ENCODE results near the gene FHIP2A.
"Not testable (repeated sequence)": the region's sequence is repeated elsewhere in the genome, so short reads cannot be mapped to it uniquely, and the experiment has no call there.

Gene FHIP2A

DNA sequence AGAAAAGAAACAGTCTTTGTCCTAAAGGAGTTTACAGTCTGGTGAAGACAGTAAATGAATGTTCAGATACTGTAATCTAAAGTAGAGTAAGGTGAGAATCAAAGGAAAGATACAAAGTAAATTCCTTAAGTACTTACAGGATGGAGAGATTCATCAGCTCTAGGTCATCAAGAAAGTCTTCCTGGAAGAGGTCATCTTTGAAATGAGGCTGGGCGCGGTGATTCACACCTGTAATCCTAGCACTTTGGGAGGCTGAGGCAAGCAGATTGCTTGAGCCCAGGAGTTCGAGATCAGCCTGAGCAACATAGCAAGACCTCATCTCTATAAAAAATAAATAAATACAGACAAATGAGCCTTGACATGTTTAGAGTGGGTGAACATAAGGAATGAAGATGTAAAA, 18.3 kb downstream of the FHIP2A start:
- H3K9me3 ChIP-seq (ENCODE audit: control insufficient read depth, insufficient read depth, low read depth, low read length): no peaks in the 10 kb centered on the region
- no peaks in the 10 kb centered on the region for H3K4me1 ChIP-seq (ENCODE audit: control insufficient read depth, insufficient read depth, low read length)
- H3K27ac ChIP-seq (ENCODE audit: low read depth, low read length): no peak overlapping the region
- no peak overlapping the region for H3K4me3 ChIP-seq (ENCODE audit: low read depth, low read length)
- H3K9ac ChIP-seq (ENCODE audit: low read length): no peak overlapping the region
- no peaks in the 10 kb centered on the region for H3K27me3 ChIP-seq (ENCODE audit: control insufficient read depth, insufficient read depth, low read length)
- peaks cover 63% of the 10 kb centered on the region for H3K36me3 ChIP-seq (ENCODE audit: control insufficient read depth, insufficient read depth, low read length)

DNA sequence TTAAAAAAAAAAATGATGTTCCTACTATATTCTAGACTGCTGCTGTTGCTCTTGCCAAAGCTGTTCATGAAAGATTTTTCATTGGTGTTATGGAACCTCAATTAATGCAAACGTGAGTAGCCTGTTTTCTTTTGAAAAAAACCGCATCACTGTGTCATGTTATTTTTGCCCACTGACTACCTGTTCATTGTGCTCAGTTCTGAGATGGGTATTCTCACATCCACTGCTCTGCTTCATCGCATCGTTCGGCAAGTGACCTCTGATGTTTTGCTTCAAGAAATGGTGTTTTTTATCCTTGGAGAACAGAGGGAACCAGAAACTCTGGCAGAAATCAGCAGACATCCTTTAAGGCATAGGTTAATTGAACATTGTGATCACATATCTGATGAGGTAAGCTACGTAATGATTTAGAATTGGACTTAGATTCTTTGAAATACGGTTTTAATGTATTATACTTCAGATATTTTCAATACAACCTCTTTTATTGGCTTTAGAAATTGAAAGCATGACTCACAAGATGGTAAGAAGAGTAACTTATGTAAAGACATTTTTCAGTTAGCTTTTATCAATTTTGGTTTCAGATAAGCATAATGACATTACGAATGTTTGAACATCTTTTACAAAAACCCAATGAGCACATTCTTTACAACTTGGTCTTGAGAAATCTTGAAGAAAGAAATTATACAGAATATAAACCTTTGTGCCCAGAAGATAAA, 24.6 kb downstream of the FHIP2A start:
- H3K9ac ChIP-seq (ENCODE audit: low read length): no peak overlapping the region
- peaks cover 79% of the 10 kb centered on the region for H3K36me3 ChIP-seq (ENCODE audit: control insufficient read depth, insufficient read depth, low read length)

DNA sequence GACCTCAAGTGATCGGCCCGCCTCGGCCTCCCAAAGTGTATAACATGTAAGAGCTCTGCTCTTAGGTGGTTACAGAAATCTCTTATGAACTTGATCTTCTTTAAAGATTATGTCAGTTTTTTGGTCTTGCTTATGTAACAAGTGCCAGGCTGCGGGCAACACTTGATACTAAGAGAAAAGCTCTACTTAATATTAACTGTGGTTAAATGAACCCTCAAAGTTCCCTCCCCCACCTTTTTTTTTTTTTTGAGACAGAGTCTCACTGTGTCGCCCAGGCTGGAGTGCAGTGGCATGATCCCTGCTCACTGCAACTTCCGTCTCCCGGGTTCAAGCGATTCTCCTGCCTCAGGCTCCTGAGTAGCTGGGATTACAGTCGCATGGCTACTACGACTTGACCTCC, 25.9 kb downstream of the FHIP2A start:
- peaks cover 82% of the 10 kb centered on the region for H3K36me3 ChIP-seq (ENCODE audit: control insufficient read depth, insufficient read depth, low read length)
- H3K27me3 ChIP-seq (ENCODE audit: control insufficient read depth, insufficient read depth, low read length); H3K9ac ChIP-seq (ENCODE audit: low read length); H3K9me3 ChIP-seq (ENCODE audit: control insufficient read depth, insufficient read depth, low read depth, low read length); H3K4me1 ChIP-seq (ENCODE audit: control insufficient read depth, insufficient read depth, low read length); H3K4me3 ChIP-seq (ENCODE audit: low read depth, low read length); H3K27ac ChIP-seq (ENCODE audit: low read depth, low read length): not testable (repeated sequence)

More for the DNA sequence above, 24.6 kb downstream of the FHIP2A start:
- Histone ChIP-seq H3K9me3 (ENCODE audit: control insufficient read depth, insufficient read depth, low read depth, low read length) (no peaks in the 10 kb centered on the region), H3K27me3 (ENCODE audit: control insufficient read depth, insufficient read depth, low read length) (no peaks in the 10 kb centered on the region), H3K4me3 (ENCODE audit: low read depth, low read length) (no peak overlapping the region), H3K4me1 (ENCODE audit: control insufficient read depth, insufficient read depth, low read length) (no peaks in the 10 kb centered on the region), H3K27ac (ENCODE audit: low read depth, low read length) (no peak overlapping the region)

DNA sequence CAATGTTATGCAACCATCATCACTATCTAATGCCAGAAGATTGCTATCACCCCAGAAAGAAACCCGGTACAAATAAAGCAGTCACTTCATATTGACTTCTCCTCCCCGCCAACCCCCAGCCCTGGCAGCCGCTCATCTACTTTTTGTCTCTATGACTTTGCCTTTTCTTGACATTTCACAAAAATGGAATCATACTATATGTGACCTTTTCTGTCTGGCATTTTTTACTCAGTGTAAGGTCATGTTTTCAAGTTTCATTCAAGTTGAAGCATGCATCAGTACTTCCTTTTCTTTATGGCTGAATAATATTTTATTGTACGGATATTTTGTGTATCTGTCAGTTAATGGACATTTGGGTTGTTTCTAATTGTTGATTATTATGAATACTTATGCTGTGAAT, 28.1 kb downstream of the FHIP2A start:
- no peaks in the 10 kb centered on the region for H3K9me3 ChIP-seq (ENCODE audit: control insufficient read depth, insufficient read depth, low read depth, low read length)
- H3K36me3 ChIP-seq (ENCODE audit: control insufficient read depth, insufficient read depth, low read length): peaks cover 71% of the 10 kb centered on the region
- no peaks in the 10 kb centered on the region for H3K27me3 ChIP-seq (ENCODE audit: control insufficient read depth, insufficient read depth, low read length)

DNA sequence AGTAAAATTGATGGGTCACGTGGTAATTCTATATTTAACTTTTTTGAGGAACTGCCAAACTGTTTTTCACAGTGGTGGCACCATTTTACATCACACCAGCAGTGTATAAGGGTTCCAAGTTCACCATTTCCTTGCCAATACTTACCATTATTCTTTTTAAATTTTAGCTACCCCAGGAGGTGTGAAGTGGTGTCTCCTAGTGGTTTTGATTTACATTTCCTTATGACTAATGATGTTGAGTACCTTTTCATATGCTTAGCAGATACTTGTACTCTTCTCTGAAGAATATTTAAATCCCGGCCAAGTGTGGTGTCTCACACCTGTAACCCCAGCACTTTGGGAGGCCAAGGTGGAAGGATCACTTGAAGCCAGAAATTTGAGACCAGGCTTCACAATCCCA, 28.5 kb downstream of the FHIP2A start:
- H3K27me3 ChIP-seq (ENCODE audit: control insufficient read depth, insufficient read depth, low read length): no peaks in the 10 kb centered on the region
- H3K27ac ChIP-seq (ENCODE audit: low read depth, low read length): no peak overlapping the region
- no peaks in the 10 kb centered on the region for H3K4me1 ChIP-seq (ENCODE audit: control insufficient read depth, insufficient read depth, low read length)
- H3K9me3 ChIP-seq (ENCODE audit: control insufficient read depth, insufficient read depth, low read depth, low read length): no peaks in the 10 kb centered on the region
- no peak overlapping the region for H3K4me3 ChIP-seq (ENCODE audit: low read depth, low read length)
- peaks cover 72% of the 10 kb centered on the region for H3K36me3 ChIP-seq (ENCODE audit: control insufficient read depth, insufficient read depth, low read length)
- H3K9ac ChIP-seq (ENCODE audit: low read length): no peak overlapping the region

More for the DNA sequence above, 28.1 kb downstream of the FHIP2A start:
- Histone ChIP-seq H3K27ac (ENCODE audit: low read depth, low read length) (no peak overlapping the region), H3K4me1 (ENCODE audit: control insufficient read depth, insufficient read depth, low read length) (no peaks in the 10 kb centered on the region), H3K9ac (ENCODE audit: low read length) (no peak overlapping the region), H3K4me3 (ENCODE audit: low read depth, low read length) (no peak overlapping the region)

DNA sequence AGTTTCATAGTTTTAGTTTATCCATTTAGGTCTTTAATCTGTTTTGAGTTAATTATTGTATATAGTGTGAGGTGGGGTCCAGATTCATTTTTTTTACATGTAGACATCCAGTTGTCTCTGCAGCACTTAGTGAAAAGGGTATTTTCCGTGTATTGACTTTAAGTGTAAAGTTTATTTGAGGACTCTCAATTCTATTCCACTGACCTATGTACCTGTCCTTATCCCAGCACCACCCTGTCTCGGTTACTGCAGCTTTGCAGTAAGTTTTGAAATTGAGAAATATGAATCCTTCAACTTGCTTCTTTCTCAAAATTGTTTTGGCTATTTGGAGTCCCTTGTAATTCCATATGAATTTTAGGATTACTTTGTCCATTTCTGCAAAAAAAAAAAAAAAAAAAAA, 29.8 kb downstream of the FHIP2A start:
- H3K4me3 ChIP-seq (ENCODE audit: low read depth, low read length): no peak overlapping the region
- H3K36me3 ChIP-seq (ENCODE audit: control insufficient read depth, insufficient read depth, low read length): peaks cover 71% of the 10 kb centered on the region
- no peaks in the 10 kb centered on the region for H3K27me3 ChIP-seq (ENCODE audit: control insufficient read depth, insufficient read depth, low read length)
- no peaks in the 10 kb centered on the region for H3K9me3 ChIP-seq (ENCODE audit: control insufficient read depth, insufficient read depth, low read depth, low read length)
- no peak overlapping the region for H3K27ac ChIP-seq (ENCODE audit: low read depth, low read length)
- H3K4me1 ChIP-seq (ENCODE audit: control insufficient read depth, insufficient read depth, low read length): no peaks in the 10 kb centered on the region
- no peak overlapping the region for H3K9ac ChIP-seq (ENCODE audit: low read length)

DNA sequence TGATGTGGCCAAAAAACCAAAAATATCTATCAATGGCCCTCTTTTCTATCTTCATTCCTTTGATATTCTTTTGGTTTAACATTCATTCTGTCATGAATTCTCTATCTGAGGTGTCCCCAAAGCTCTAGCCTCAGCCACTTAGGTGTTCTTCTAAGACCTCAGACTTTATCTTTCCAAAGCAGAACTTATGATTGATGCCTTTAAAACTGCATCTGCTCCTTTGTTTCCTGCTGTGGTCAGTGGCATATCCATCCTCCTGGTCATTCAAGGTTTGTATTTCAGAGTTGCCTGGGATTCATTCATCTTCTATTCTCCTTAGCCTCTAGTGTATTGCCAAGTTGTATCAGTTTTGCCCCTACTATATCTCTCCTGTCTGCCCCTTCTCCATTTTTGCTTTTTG, 30.6 kb downstream of the FHIP2A start:
- Histone ChIP-seq H3K27me3 (ENCODE audit: control insufficient read depth, insufficient read depth, low read length) (no peaks in the 10 kb centered on the region), H3K36me3 (ENCODE audit: control insufficient read depth, insufficient read depth, low read length) (peaks cover 72% of the 10 kb centered on the region), H3K9ac (ENCODE audit: low read length) (no peak overlapping the region), H3K27ac (ENCODE audit: low read depth, low read length) (no peak overlapping the region), H3K4me3 (ENCODE audit: low read depth, low read length) (no peak overlapping the region), H3K9me3 (ENCODE audit: control insufficient read depth, insufficient read depth, low read depth, low read length) (no peaks in the 10 kb centered on the region), H3K4me1 (ENCODE audit: control insufficient read depth, insufficient read depth, low read length) (no peaks in the 10 kb centered on the region)

DNA sequence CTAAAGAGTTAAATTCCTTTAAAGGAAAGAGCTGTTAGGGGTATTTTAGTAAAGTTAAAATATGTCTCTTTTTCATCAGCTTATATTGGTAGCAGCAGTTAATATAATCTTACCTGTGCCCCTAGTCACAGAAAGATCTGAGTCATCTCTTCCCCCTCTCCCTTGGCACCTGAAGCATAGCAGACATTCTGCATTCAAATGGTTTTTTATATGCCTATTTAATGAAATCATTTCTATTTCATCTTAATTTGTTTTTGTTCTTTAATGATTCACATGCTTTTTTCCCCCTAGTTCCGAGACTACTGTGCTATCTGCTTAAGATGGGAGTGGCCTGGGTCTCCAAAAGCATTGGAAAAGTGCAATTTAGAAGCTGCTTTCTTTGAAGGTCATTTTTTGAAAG, 33.3 kb downstream of the FHIP2A start:
- peaks cover 70% of the 10 kb centered on the region for H3K36me3 ChIP-seq (ENCODE audit: control insufficient read depth, insufficient read depth, low read length)
- H3K27me3 ChIP-seq (ENCODE audit: control insufficient read depth, insufficient read depth, low read length): no peaks in the 10 kb centered on the region
- H3K4me1 ChIP-seq (ENCODE audit: control insufficient read depth, insufficient read depth, low read length): no peaks in the 10 kb centered on the region
- no peak overlapping the region for H3K9ac ChIP-seq (ENCODE audit: low read length)
- H3K9me3 ChIP-seq (ENCODE audit: control insufficient read depth, insufficient read depth, low read depth, low read length): no peaks in the 10 kb centered on the region
- H3K4me3 ChIP-seq (ENCODE audit: low read depth, low read length): no peak overlapping the region
- 0 out of 2 replicates have a peak overlapping the region, but pooled peaks have one; percentile 10 for H3K27ac ChIP-seq (ENCODE audit: low read depth, low read length)

DNA sequence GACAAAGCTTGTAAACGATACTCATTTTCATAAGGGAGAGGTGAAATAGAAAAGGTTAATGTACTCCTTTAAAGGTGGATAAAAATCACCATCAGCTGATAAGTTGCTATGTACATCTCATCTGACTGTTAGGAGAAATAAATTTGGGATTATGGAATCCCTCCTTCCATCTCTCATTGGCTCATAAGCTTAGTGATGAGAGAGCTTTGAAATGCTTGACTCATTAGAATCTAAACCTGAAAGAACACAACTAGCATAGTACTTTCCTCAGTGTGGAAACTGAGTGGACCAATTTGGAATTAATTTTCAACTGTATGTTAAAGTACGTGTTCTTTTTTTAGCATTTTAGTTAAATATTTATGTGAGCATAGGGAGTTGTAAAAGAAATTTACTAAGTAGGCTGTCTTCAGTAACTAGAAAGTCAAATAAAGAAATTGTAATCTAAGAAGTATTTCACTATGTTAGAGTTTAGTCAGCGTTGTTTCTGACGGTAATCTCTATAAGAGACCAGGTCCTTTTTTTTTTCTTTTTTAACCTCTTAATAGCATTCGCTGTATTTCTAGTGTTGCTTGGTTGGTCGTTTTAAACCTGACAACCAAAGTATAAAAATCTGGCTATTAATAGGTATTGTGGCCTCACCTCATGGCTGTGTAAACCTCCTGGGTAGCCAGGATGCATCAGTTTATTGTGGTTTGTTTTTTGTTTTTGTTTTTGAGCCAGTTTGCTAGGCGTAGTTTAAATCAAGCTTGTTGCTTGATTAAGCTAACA, 34.4 kb downstream of the FHIP2A start:
- Histone ChIP-seq H3K36me3 (ENCODE audit: control insufficient read depth, insufficient read depth, low read length) (peaks cover 61% of the 10 kb centered on the region), H3K9me3 (ENCODE audit: control insufficient read depth, insufficient read depth, low read depth, low read length) (no peaks in the 10 kb centered on the region), H3K4me1 (ENCODE audit: control insufficient read depth, insufficient read depth, low read length) (no peaks in the 10 kb centered on the region), H3K4me3 (ENCODE audit: low read depth, low read length) (no peak overlapping the region), H3K9ac (ENCODE audit: low read length) (no peak overlapping the region), H3K27me3 (ENCODE audit: control insufficient read depth, insufficient read depth, low read length) (no peaks in the 10 kb centered on the region), H3K27ac (ENCODE audit: low read depth, low read length) (no peak overlapping the region)

DNA sequence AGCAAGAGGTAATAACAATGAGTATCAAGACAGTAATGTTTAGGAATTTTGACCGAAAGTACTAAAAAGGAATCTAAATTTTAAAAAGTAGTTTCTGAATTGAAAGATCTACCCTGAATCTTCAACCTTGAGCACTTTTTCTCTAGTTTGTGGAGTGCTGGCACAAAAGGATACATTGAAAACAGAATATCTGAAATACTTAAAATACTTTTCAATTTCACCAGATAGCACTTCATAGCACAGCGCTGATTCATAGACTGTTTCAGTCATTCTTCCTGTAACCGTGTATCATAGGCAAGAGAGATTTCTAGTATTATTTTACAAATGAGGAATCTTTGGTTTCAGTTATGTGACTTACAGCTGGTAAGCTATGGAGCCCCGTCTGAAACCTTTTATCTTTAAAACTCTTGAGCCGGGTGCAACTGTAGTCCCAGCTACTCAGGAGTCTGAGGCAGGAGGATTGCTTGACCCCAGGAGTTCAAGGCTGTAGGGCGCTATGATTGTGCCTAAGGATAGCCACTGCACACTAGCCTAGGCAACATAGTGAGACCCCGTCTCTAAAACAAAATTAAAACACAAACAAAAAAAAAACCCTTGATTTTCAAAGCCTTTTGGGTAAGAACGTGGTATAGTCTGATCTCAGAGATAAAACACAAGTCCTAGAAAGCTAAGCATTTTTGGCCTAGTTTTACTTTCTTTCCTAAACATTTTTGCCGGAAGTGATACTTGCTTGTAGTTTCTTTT, 35.1 kb downstream of the FHIP2A start:
- Histone ChIP-seq H3K9ac (ENCODE audit: low read length) (no peak overlapping the region), H3K4me1 (ENCODE audit: control insufficient read depth, insufficient read depth, low read length) (no peaks in the 10 kb centered on the region), H3K9me3 (ENCODE audit: control insufficient read depth, insufficient read depth, low read depth, low read length) (no peaks in the 10 kb centered on the region), H3K27me3 (ENCODE audit: control insufficient read depth, insufficient read depth, low read length) (no peaks in the 10 kb centered on the region), H3K4me3 (ENCODE audit: low read depth, low read length) (no peak overlapping the region), H3K27ac (ENCODE audit: low read depth, low read length) (no peak overlapping the region), H3K36me3 (ENCODE audit: control insufficient read depth, insufficient read depth, low read length) (peaks cover 64% of the 10 kb centered on the region)

DNA sequence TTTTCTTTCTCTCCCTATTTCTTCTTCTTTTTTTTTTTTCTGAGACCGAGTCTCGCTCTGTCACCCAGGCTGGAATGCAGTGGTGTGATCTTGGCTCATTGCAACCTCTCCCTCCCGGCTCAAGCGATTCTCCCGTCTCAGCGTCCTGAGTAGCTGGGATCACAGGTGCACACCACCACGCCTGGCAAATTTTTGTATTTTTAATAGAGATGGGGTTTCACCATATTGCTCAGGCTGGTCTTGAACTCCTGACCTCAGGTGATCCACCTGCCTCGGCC, 35.6 kb downstream of the FHIP2A start:
- H3K27ac ChIP-seq (ENCODE audit: low read depth, low read length); H3K9ac ChIP-seq (ENCODE audit: low read length): not testable (repeated sequence)

More for the DNA sequence above, 35.6 kb downstream of the FHIP2A start:
- not testable (repeated sequence) for H3K27me3 ChIP-seq (ENCODE audit: control insufficient read depth, insufficient read depth, low read length); H3K4me3 ChIP-seq (ENCODE audit: low read depth, low read length); H3K4me1 ChIP-seq (ENCODE audit: control insufficient read depth, insufficient read depth, low read length); H3K9me3 ChIP-seq (ENCODE audit: control insufficient read depth, insufficient read depth, low read depth, low read length)
- H3K36me3 ChIP-seq (ENCODE audit: control insufficient read depth, insufficient read depth, low read length): peaks cover 64% of the 10 kb centered on the region

All from HUES6 (cell line).